Measurements from ENCODE around the gene PGAM5. TPM values are rescaled to one million over a fixed set of nuclear protein-coding genes. Genes with fewer than 3 reads are reported as not detected.

PGAM5 gene
- total RNA-seq, 1 experiment from 2014 or later, result 112 TPM

DNA sequence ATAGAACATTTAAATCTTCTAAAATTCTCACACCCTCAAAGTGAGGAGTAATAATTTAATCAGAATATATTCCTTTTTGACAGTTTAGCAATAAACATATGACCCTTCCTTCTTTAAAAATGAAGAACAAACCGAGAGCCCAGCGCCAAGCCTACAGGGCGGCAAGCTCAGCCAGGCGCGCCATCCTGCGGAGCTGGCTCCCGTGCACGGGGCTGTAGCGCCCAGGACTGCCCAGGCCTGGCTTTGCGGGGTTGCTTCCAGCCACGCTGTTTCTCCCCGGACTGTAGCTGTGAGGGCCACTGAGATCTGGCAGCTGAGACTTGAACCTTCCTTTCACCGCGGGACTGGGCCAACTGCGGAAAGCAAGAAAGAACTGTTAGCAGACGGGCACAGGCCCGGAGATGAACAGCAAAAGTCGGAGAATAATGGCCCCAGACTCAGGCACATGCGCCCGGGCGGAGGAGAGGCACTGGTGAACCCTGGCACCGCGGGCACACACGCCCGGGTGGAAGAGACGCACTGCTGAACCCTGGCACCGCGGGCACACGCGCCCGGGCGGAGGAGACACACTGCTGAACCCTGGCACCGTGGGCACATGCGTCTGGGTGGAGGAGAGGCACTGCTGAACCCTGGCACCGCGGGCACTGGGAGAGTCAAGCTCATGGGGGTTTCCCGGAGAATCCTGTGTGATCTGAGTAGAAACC, 16.6 kb downstream of the PGAM5 start:
- Histone ChIP-seq H3K9me3 (ENCODE audit: control insufficient read depth, low read depth, low read length) (no peaks in the 10 kb centered on the region), H3K27ac (ENCODE audit: insufficient read length, low read depth, low read length) (no peak overlapping the region), H4K8ac (replicated peaks; ENCODE audit: insufficient read length, low read depth, low read length) (no peak overlapping the region), H3K4me2 (ENCODE audit: insufficient read depth, insufficient read length, low read length) (no peak overlapping the region), H3K18ac (ENCODE audit: insufficient read length, low read depth, low read length) (no peak overlapping the region), H3K4ac (ENCODE audit: low read depth, low read length) (no peak overlapping the region), H3K79me1 (ENCODE audit: insufficient read depth, low read depth, low read length, poor library complexity, severe bottlenecking) (no peaks in the 10 kb centered on the region), H2BK5ac (ENCODE audit: insufficient read length, low read length) (no peak overlapping the region), H3K27me3 (ENCODE audit: insufficient read depth, low read length) (no peaks in the 10 kb centered on the region), H3T11ph (ENCODE audit: low read length) (no peak overlapping the region), H3K9ac (ENCODE audit: extremely low read depth, insufficient read length, low read length) (no peak overlapping the region), H2BK15ac (ENCODE audit: low read depth, low read length) (no peak overlapping the region), H2AFZ (ENCODE audit: low read length) (no peak overlapping the region), H3K23ac (ENCODE audit: insufficient read length, low read depth, low read length) (no peak overlapping the region), H2BK12ac (ENCODE audit: insufficient read length, low read depth, low read length) (no peak overlapping the region), H4K91ac (ENCODE audit: insufficient read length, low read depth, low read length) (no peak overlapping the region), H3K14ac (ENCODE audit: insufficient read depth, low read length) (no peak overlapping the region), H4K20me1 (ENCODE audit: control insufficient read depth, insufficient read depth, insufficient read length) (no peaks in the 10 kb centered on the region), H4K5ac (ENCODE audit: insufficient read length, low read depth, low read length) (no peak overlapping the region), H2BK120ac (ENCODE audit: low read depth, low read length, poor library complexity, severe bottlenecking) (no peak overlapping the region), H3K4me1 (ENCODE audit: insufficient read depth, low read length) (no peaks in the 10 kb centered on the region), H2BK20ac (ENCODE audit: low read depth, low read length, poor library complexity, severe bottlenecking) (no peak overlapping the region), H3K23me2 (ENCODE audit: insufficient read length, low read depth, low read length, poor library complexity, severe bottlenecking) (no peaks in the 10 kb centered on the region), H2AK5ac (ENCODE audit: insufficient read length, low read length) (no peak overlapping the region), H3K79me2 (ENCODE audit: insufficient read depth, low read length) (no peaks in the 10 kb centered on the region), H3K56ac (ENCODE audit: insufficient read length, low read depth, low read length) (no peak overlapping the region)
- Mint-ChIP-seq H3K9me3 (peaks cover 13 to 16% of the 10 kb centered on the region in 2 experiments), H3K27ac (no peak overlapping the region), H3K4me1 (no peaks in the 10 kb centered on the region), H3K4me3 (no peak overlapping the region), H3K27me3 (ENCODE audit: low read depth) (no peaks in the 10 kb centered on the region; the same call in 1 of the 2 replicates), H3K36me3 (ENCODE audit: insufficient read depth in 1 of 3, low read depth in 3 of 3) (peaks cover 69 to 95% (median 88%) of the 10 kb centered on the region in 3 experiments)
- no CpG with 5 or more reads among the region's 37 CpGs for WGBS (ENCODE audit: extremely low coverage, insufficient read length, low lambda C conversion rate)
- DNase-seq, result no peak
- TF ChIP-seq, protein P1, sequence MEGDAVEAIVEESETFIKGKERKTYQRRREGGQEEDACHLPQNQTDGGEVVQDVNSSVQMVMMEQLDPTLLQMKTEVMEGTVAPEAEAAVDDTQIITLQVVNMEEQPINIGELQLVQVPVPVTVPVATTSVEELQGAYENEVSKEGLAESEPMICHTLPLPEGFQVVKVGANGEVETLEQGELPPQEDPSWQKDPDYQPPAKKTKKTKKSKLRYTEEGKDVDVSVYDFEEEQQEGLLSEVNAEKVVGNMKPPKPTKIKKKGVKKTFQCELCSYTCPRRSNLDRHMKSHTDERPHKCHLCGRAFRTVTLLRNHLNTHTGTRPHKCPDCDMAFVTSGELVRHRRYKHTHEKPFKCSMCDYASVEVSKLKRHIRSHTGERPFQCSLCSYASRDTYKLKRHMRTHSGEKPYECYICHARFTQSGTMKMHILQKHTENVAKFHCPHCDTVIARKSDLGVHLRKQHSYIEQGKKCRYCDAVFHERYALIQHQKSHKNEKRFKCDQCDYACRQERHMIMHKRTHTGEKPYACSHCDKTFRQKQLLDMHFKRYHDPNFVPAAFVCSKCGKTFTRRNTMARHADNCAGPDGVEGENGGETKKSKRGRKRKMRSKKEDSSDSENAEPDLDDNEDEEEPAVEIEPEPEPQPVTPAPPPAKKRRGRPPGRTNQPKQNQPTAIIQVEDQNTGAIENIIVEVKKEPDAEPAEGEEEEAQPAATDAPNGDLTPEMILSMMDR (conservative IDR thresholded peaks at IDR 0.05), result no peak

Data from H9 (cell line).